CD14-positive monocyte (primary cell): Measurements from ENCODE around the gene FAM83B. TPM values are rescaled to one million over a fixed set of nuclear protein-coding genes. Genes with fewer than 3 reads are reported as not detected.

Source experiments
- DNase-seq, 3 donors: peaks; one replicate each; pipeline ENCODE4 v3.0.0-alpha.2; 2011 to 2022
- H2AFZ ChIP-seq: 2 replicates; pipeline ENCODE4 v1.6.0; 2012; ENCODE audit warnings: mild to moderate bottlenecking, low read depth, low read length, inconsistent platforms; ENCODE audit not compliant: insufficient read depth, poor library complexity, severe bottlenecking
- H3K27ac ChIP-seq, 2 donors: 1 replicate in 1 of 2; 2 replicates in 1 of 2; pipeline ENCODE4 v1.5.1; 2012 to 2013; ENCODE audit warnings: low read length in 2 of 2, control low read depth in 1 of 2, inconsistent platforms in 1 of 2, low read depth in 1 of 2, mild to moderate bottlenecking in 1 of 2
- H3K27me3 ChIP-seq, 2 donors: one replicate each; pipeline versions ENCODE4 v1.6.0 to v1.6.1; 2011 to 2013; ENCODE audit warnings: low read length in 2 of 2; ENCODE audit not compliant: control insufficient read depth in 2 of 2, insufficient read depth in 2 of 2
- H3K36me3 ChIP-seq, 2 donors: replicated peaks in 1 of 2; 1 replicate in 1 of 2; 2 replicates in 1 of 2; pipeline versions ENCODE4 v1.5.1 to v1.6.1; 2012 to 2013; ENCODE audit warnings: low read length in 2 of 2, control low read depth in 1 of 2, inconsistent platforms in 1 of 2, mild to moderate bottlenecking in 1 of 2; ENCODE audit not compliant: insufficient read depth in 2 of 2, control insufficient read depth in 1 of 2
- H3K4me1 ChIP-seq, 2 donors: 1 replicate in 1 of 2; 2 replicates in 1 of 2; pipeline versions ENCODE4 v1.5.1 to v1.6.1; 2012 to 2013; ENCODE audit warnings: low read length in 2 of 2, control low read depth in 1 of 2, inconsistent platforms in 1 of 2, mild to moderate bottlenecking in 1 of 2, moderate library complexity in 1 of 2; ENCODE audit not compliant: insufficient read depth in 2 of 2, control insufficient read depth in 1 of 2
- H3K4me2 ChIP-seq: replicated peaks from 2 replicates; pipeline ENCODE3; 2012; ENCODE audit warnings: low read length, moderate library complexity, mild to moderate bottlenecking; ENCODE audit not compliant: poor library complexity, severe bottlenecking; ENCODE audit errors: extremely low read depth
- H3K4me3 ChIP-seq, 3 experiments: fragments of 200-600 bp in 1 of 3; sonication (generic) in 1 of 3; replicated peaks in 1 of 3; 1 replicate in 2 of 3; 2 replicates in 1 of 3; pipeline ENCODE4 v1.5.1; 2011 to 2013; ENCODE audit warnings: low read length in 3 of 3, mild to moderate bottlenecking in 3 of 3, control low read depth in 2 of 3, low read depth in 2 of 3, inconsistent platforms in 1 of 3, moderate library complexity in 1 of 3
- H3K79me2 ChIP-seq: 2 replicates; pipeline ENCODE4 v1.6.0; 2012; ENCODE audit warnings: mild to moderate bottlenecking, control low read depth, inconsistent platforms, low read length, moderate library complexity; ENCODE audit not compliant: insufficient read depth
- H3K9ac ChIP-seq: 2 replicates; pipeline ENCODE4 v1.6.0; 2017; ENCODE audit warnings: low read length, mild to moderate bottlenecking; ENCODE audit not compliant: insufficient read depth, poor library complexity, severe bottlenecking
- H3K9me3 ChIP-seq, 2 donors: replicated peaks in 1 of 2; 1 replicate in 1 of 2; 2 replicates in 1 of 2; pipeline versions ENCODE4 v1.5.1 to v1.6.1; 2012 to 2013; ENCODE audit warnings: low read length in 2 of 2, control low read depth in 1 of 2; ENCODE audit not compliant: control insufficient read depth in 1 of 2, insufficient read depth in 1 of 2
- H4K20me1 ChIP-seq: 2 replicates; pipeline ENCODE4 v1.6.0; 2012; ENCODE audit warnings: mild to moderate bottlenecking, low read length, control low read depth, moderate library complexity; ENCODE audit not compliant: insufficient read depth
- H3K27ac Mint-ChIP-seq, 7 donors: one replicate each; pipeline ENCODE4 v1.8.0; 2020; ENCODE audit warnings: mild to moderate bottlenecking in 7 of 7, mixed read lengths in 7 of 7, moderate library complexity in 6 of 7, inconsistent platforms in 2 of 7
- H3K27me3 Mint-ChIP-seq, 3 donors: one replicate each; pipeline ENCODE4 v1.8.0; 2021 to 2022; ENCODE audit warnings: low read depth in 3 of 3, mild to moderate bottlenecking in 3 of 3, mixed read lengths in 3 of 3, moderate library complexity in 3 of 3, inconsistent platforms in 1 of 3
- H3K36me3 Mint-ChIP-seq, 2 donors: one replicate each; pipeline ENCODE4 v1.8.0; 2020; ENCODE audit warnings: mixed read lengths in 2 of 2, inconsistent platforms in 1 of 2, mild to moderate bottlenecking in 1 of 2
- H3K4me1 Mint-ChIP-seq: one replicate; pipeline ENCODE4 v1.8.0; 2020; ENCODE audit warnings: mild to moderate bottlenecking, mixed read lengths
- H3K4me3 Mint-ChIP-seq, 2 donors: one replicate each; pipeline ENCODE4 v1.8.0; 2020; ENCODE audit warnings: mild to moderate bottlenecking in 2 of 2, mixed read lengths in 2 of 2, moderate library complexity in 1 of 2
- H3K9me3 Mint-ChIP-seq, 7 donors: one replicate each; pipeline ENCODE4 v1.8.0; 2020 to 2022; ENCODE audit warnings: mixed read lengths in 7 of 7, mild to moderate bottlenecking in 6 of 7, moderate library complexity in 6 of 7, inconsistent platforms in 2 of 7
- CTCF ChIP-seq: fragments of 200-600 bp; IDR thresholded peaks from one replicate; pipeline ENCODE4 v1.8.0; 2022; ENCODE audit warnings: antibody characterized with exemption, mild to moderate bottlenecking
- WGBS: methylation state at CpG from one replicate; pipeline ENCODE4 v1.1.5; 2013; ENCODE audit warnings: missing lambda C conversion rate; ENCODE audit not compliant: insufficient coverage; 5-methylcytosine and 5-hydroxymethylcytosine counted together
- intact Hi-C, 2 donors: fragments of 100-400 bp; cut with micrococcal nuclease; formaldehyde crosslinking; loops; one replicate each; pipeline versions ENCODE4 v1.15.0 to v1.15.1; 2023
- polyA plus RNA-seq, 3 donors: library from polyadenylated mRNA; depleted of rRNA in 1 of 3; unstranded in 2 of 3; stranded (reverse) in 1 of 3; fragments of 300-500 nt in 2 of 3; fragments of >200 nt in 1 of 3; fragmentation: Illumina TruSeq in 2 of 3; gene quantifications; 1 replicate in 2 of 3; 2 replicates in 1 of 3; pipeline ENCODE4 v1.2.3, GENCODE V29; 2012 to 2021

Gene FAM83B
- polyA plus RNA-seq, 3 donors = not detected

GRCh38 chr6:54868556-54868955 is 22.0 kb downstream of the FAM83B start:
- Mint-ChIP-seq H3K36me3 (no peaks in the 10 kb centered on the region), H3K4me3 (no peak overlapping the region), H3K27me3 (no peaks in the 10 kb centered on the region), H3K9me3 (no peaks in the 10 kb centered on the region), H3K4me1 (no peaks in the 10 kb centered on the region), H3K27ac (no peak overlapping the region)
- H3K27ac ChIP-seq = no peak overlapping the region
- H3K4me3 ChIP-seq = no peak overlapping the region
- no peak for DNase-seq
- no peaks in the 10 kb centered on the region for H3K9me3 ChIP-seq
- no peaks in the 10 kb centered on the region for H3K4me1 ChIP-seq
- H3K27me3 ChIP-seq = no peaks in the 10 kb centered on the region
- H3K79me2 ChIP-seq = no peaks in the 10 kb centered on the region
- H3K9ac ChIP-seq = no peak overlapping the region
- H3K4me2 ChIP-seq = no peak overlapping the region
- intact Hi-C loops = no loop called here
- TF ChIP-seq CTCF = no peak
- no peaks in the 10 kb centered on the region for H3K36me3 ChIP-seq
- no peak overlapping the region for H2AFZ ChIP-seq
- H4K20me1 ChIP-seq = no peaks in the 10 kb centered on the region

- TF ChIP-seq CTCF = no peak
- no peak overlapping the region for H3K4me3 Mint-ChIP-seq
- no peak for DNase-seq
- no peaks in the 10 kb centered on the region for H3K36me3 Mint-ChIP-seq
- no peak overlapping the region for H2AFZ ChIP-seq
- H3K27me3 ChIP-seq = no peaks in the 10 kb centered on the region
- H3K4me2 ChIP-seq = no peak overlapping the region
- no peaks in the 10 kb centered on the region for H3K4me1 ChIP-seq
- H3K27ac Mint-ChIP-seq = no peak overlapping the region
- H3K4me1 Mint-ChIP-seq = no peaks in the 10 kb centered on the region
- H3K9me3 Mint-ChIP-seq = no peaks in the 10 kb centered on the region
- H3K9me3 ChIP-seq = no peaks in the 10 kb centered on the region
- H3K79me2 ChIP-seq = no peaks in the 10 kb centered on the region
- no peak overlapping the region for H3K27ac ChIP-seq
- no peaks in the 10 kb centered on the region for H4K20me1 ChIP-seq
- H3K27me3 Mint-ChIP-seq = peaks cover 0 to 2% (median 2%) of the 10 kb centered on the region in 3 donors
- H3K36me3 ChIP-seq = no peaks in the 10 kb centered on the region
- intact Hi-C loops = no loop called here
- H3K4me3 ChIP-seq = no peak overlapping the region
- H3K9ac ChIP-seq = no peak overlapping the region
- WGBS = no CpG with 5 or more reads among the region's 1 CpG
Observed at GRCh38 chr6:54873599-54873998, 27.0 kb downstream of the FAM83B start.
